GM12873 (cell line): Measurements from ENCODE around the gene USP17L24.
"Not testable (repeated sequence)": the region's sequence is repeated elsewhere in the genome, so short reads cannot be mapped to it uniquely, and the experiment has no call there.

Experiments
- CTCF ChIP-seq: IDR thresholded peaks from 2 replicates; pipeline ENCODE4 v1.5.1; 2012; ENCODE audit warnings: low read depth, mild to moderate bottlenecking, moderate library complexity, low read length, control low read depth; ENCODE audit not compliant: insufficient read depth; ENCODE audit errors: missing control alignments

Gene USP17L24

GRCh38 chr4:9362829-9363228 lies 37.9 kb downstream of the USP17L24 start, which contains the start of gene USP17L30:
TSS of gene USP17L30 (plus strand) at chr4:9363129. CDS start at chr4:9363129, 0 bp downstream.
- not testable (repeated sequence) for TF ChIP-seq CTCF
